ENCODE results near the gene MYL7.
"Not testable (repeated sequence)": the region's sequence is repeated elsewhere in the genome, so short reads cannot be mapped to it uniquely, and the experiment has no call there.

MYL7 gene

GRCh38 chr7:44171901-44172300, 30.8 kb upstream of the MYL7 start:
- not testable (repeated sequence) for DNase-seq

- no peak for DNase-seq
Observed at GRCh38 chr7:44167920-44168319, 26.8 kb upstream of the MYL7 start.

- DNase-seq = peak; percentile 62
Observed at GRCh38 chr7:44163591-44163990, 22.5 kb upstream of the MYL7 start.

GRCh38 chr7:44162785-44163395, 21.8 kb upstream of the MYL7 start:
- DNase-seq = no peak

- DNase-seq = no peak
Observed at GRCh38 chr7:44162179-44162578, 21.0 kb upstream of the MYL7 start.

GRCh38 chr7:44161371-44161770, 20.2 kb upstream of the MYL7 start:
- DNase-seq = no peak

GRCh38 chr7:44159824-44160630, 18.9 kb upstream of the MYL7 start:
- no peak for DNase-seq

GRCh38 chr7:44158873-44159631, 17.9 kb upstream of the MYL7 start:
- no peak for DNase-seq

- DNase-seq = no peak
Observed at GRCh38 chr7:44158096-44158872, 17.2 kb upstream of the MYL7 start.

GRCh38 chr7:44157116-44158080, 16.3 kb upstream of the MYL7 start:
- no peak for DNase-seq

- DNase-seq = no peak
Observed at GRCh38 chr7:44156453-44157010, 15.4 kb upstream of the MYL7 start.

- DNase-seq = no peak
Observed at GRCh38 chr7:44155191-44156185, 14.4 kb upstream of the MYL7 start.

GRCh38 chr7:44154703-44155102, 13.6 kb upstream of the MYL7 start:
- DNase-seq = no peak

GRCh38 chr7:44153948-44154335, 12.8 kb upstream of the MYL7 start:
- DNase-seq = no peak

- no peak for DNase-seq
Observed at GRCh38 chr7:44152971-44153947, 12.1 kb upstream of the MYL7 start.

- DNase-seq = no peak
Observed at GRCh38 chr7:44151956-44152355, 10.8 kb upstream of the MYL7 start.

GRCh38 chr7:44150966-44151941, 10.1 kb upstream of the MYL7 start:
- DNase-seq = no peak

GRCh38 chr7:44150466-44150832, 9.3 kb upstream of the MYL7 start:
- DNase-seq = no peak
